Inferior parietal cortex (tissue), 1 donor: ENCODE results near the gene MGA.
A peak's percentile ranks its signal among the peaks of the same experiment; 100 is the strongest.

Source experiments
- DNase-seq: peaks from one replicate; pipeline ENCODE4 v3.0.0-alpha.2; 2016; ENCODE audit errors: extremely low spot score

The MGA gene

DNA sequence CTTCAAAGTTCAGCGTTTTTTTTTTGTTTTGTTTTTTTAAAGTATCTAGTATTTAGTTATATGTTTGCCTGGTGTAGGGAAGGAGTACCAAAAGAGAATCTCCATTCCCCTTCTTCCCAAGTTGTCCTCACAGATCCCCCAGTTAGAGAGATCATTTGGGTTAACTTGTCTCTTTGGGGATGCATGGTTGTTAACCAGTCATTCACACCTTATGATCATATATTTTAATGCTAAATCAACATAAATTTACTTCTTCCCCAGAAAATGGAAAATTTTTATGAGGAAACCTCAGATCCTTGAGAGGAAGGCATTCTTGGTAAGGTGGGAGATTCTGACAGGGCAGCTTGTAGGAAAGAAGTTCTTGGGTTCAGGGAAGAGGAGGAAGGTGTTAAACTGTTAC is 1.5 kb upstream of the MGA start:
- no peak for DNase-seq

DNA sequence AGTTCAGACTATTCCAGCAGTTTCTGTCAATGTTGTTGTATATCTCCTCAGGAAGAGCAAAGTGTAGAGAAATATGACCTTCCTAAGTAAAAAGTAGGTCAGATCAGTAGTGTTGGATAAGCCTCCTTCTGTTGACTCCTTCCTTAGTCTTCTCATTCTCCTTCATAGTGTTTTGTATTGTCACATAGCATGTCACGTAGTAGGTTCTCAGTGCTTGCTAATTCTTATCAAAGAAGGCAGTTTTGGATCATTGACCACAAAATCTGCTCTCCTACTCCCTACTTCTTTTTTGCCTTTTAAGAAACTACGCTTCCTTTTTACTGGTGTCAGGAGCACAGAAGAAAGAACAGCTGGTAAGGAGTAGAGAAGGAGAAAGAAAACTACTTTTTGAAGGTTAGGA is 1.0 kb upstream of the MGA start:
- DNase-seq = no peak

DNA sequence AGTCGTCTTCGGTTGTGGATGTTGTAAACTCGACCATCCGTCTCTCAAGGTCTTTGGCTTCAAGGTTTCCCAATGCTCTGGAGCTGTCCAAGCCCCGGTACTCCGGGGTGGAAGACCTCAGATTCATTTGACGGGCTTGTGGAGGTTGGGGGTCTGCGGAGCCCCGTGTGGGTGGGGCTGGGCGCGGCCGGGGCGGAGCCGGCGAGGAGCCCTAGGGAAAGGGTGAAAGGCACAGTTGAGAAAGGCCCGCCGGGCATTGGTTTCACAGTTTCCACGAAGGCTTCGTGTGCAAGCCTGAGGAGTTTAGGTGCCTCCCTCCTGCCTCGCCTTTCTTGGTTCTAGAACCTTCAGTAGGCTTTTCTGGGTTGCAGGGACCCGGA is 360 bp upstream of the MGA start:
- no peak for DNase-seq

DNA sequence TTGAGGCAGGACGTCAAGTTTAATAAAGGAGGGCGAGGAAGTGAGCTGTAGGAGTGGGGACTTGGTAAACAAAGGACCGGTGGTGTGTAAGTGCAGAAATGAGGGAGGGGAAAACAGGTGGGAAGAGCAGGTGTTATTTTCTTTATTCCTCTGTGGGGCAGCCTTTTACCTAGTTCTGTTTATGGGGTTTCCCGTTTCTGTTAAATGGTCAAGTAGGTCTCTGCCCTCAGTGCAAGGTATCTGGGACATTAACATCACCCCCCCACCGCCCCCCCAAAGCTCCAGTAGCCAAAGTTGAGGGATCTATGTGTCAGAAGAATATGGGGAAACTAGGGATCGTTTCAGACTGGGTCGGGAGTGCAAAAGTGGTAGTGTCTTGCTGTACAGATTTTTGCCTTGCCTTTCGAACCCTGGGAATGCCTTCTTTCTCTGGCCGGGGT is 893 bp downstream of the MGA start:
- no peak for DNase-seq

DNA sequence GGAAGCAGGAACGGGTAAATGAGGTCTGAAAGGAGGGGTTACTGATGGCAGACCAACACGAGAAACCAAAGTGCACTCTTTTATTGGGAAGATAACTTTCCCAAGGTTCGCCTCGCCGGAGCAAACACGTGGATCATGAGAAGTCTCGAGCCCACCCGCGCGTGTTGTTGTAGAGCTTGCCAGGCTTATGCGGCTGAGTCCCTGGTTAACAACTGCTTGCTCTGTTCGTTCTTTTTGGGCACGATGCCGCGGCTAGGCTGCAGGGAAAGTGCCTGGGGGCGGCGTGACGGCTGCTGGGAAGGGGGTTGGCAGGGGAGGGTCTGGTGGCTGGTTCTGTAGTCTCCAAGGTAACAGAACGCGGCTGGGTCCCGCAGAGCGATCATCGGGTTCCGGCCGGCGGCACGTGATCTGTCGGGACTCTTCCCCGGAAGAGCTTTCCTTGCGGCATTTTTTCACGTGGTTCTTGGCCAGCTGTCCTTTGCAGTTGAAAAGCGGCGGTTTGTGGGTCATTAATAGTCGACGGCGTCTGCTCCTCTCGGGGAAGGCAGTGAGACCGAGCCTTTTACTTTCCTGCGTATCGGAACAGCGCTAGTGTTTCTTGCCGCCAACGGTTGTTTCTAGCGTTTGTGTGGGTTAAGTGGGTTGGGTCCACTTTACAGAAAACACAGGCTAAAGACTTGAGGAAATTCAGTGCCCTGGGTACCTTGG is 1.5 kb downstream of the MGA start:
- DNase-seq = peak; percentile 81

DNA sequence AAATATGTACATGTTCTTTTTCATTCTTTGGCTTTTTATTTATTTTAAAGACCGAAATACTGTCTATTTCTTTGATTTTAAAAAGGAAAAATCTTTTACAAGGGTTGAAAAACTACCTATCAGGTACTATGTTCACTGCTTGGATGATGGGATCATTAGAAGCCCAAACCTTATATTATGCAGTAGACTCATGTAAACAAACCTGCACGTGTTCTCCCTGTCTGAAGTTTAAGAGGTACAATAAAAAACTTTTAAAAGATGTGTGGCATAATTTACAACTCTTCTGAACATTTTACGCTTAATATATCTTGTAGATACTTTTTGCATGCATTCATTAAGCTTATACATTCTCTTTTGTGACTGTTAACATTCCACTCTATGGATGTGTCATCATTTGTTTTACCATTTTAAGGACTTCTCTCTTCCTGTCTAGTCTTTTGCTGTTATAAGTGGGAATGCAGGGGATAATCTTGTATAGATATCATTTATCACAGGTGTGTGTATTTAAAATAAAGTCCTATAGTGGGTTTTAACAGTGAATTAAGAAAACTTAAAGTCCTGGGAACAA is 6.2 kb downstream of the MGA start:
- no peak for DNase-seq

DNA sequence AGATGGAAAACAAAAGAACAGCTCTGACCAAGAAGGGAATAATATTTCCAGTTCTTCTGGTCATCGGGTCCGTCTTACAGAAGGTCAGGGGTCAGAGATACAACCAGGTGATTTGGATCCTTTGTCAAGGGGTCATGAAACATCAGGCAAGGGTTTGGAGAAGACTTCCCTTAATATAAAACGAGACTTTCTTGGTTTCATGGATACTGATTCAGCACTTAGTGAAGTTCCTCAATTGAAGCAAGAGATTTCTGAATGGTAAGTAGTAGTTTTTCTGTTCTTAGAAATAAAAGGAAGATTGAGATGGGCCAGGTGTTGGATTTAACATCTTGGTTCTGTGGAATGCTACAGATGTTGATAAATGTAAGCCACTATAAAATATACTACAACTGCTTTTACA is 9.5 kb downstream of the MGA start:
- no peak for DNase-seq

DNA sequence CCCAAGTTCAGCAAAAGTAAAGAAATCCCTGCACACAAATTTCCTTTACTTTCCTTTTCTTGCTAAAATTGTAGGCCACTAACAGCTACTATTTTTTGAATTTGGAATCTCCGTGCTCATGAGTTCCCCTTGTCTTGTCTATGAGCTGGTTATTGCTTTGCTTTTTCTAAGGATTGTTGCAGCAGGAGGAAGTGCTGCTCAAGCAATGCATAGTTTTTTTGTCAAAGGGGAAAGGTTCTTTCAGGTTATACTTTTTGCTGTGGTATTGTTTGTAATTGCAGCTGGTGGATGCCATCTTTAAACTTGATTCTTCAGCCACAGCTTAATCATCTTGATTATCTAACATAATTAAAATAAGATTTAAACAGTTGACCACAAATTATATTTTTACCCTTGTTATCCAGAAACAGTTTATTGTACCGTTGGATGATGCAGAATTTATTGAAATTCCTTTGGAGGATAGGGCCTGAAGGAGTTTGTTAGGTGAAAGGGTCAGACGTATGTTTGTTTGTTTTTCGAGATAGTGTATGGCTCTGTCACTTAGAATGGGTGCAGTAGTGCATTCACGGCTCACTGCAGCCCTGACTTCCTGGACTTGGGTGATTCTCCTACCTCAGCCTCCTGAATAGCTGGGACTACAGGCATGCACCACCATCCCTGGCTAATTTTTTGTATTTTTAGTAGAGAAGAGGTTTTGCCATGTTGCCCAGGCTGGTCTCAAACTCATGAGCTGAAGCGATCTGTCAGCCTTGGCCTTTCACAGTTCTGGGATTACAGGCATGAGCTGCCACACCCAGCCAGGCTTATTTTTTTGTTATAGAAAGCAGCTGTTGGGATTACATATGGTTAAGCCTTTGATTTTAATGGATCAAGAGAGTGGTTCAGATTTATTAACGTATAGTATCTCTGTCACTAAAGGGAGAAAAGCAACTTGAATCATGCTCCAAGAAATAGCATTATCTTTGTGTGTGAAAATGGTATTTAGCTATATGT is 11.7 kb downstream of the MGA start:
- DNase-seq = no peak

DNA sequence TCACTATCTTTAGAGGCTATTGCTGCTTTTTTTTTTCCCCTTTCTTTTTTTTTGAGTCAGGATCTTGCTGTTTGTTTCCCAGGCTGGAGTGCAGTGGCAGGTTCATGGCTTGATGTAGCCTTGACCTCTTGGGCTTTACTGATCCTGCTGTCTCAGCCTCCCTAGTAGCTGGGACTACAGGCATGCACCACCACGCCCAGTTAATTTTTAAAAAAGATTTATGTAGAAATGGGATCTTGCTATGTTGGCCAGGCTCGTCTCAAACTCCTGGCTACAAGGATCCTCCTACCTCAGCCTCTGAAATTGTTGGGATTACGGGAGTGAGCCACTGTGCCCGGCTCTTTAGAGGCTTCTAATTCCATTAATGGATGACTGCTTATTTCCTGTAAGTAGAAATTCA is 15.1 kb downstream of the MGA start:
- no peak for DNase-seq

DNA sequence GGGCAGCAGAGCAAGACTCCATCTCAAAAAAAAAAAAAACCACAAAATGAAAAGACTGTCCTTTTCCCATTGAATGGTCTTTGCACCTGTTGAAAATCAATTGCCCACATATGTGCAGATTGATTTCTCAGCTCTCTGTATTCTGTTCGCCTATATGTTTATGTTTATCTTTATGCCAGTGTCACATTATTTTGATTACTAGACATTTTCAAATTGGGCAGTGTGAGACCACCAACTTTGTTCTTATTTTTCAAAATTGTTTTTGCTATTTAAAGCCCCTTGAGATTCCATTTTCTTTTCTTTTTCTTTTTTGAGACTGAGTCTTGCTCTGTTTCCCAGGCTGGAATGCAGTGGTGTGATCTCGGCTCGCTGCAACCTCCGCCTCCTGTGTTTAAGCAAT is 18.5 kb downstream of the MGA start:
- DNase-seq = no peak

DNA sequence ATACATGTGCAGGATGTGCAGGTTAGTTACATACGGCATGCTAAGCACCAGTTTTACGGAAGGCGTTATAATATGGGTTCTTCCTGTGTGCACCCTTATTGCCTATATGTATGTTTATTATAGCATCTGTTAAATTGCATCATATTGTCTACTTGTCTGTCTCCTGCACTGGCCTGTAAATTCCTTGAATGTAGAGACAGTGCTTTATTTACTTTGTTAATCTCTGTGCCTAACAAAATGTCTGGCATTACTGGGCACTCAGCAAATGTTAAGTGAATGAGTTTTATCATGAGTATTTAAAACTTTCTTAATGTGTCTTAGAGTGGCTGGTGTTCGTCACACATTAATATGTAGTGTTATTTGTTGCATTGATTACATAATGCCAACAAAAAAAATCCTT is 23.8 kb downstream of the MGA start:
- no peak for DNase-seq

DNA sequence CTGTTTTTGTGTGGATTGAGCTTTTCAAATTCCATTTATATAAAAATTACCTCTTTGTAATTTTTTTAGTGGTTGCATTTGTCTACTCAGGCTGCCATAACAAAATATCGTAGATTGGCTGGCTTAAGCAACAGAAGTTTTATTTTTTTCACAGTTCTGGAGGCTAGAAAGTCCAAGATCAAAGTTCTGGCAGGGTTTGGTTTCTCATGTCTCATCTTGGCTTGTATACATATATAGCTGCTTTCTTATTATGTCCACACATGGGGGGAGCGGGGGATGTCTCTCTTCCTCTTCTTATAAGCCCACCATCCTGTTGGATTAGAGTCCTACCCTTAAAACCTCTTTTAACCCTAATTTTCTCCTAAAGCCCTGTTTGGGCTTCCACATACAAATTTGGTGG is 28.5 kb downstream of the MGA start:
- DNase-seq = no peak

DNA sequence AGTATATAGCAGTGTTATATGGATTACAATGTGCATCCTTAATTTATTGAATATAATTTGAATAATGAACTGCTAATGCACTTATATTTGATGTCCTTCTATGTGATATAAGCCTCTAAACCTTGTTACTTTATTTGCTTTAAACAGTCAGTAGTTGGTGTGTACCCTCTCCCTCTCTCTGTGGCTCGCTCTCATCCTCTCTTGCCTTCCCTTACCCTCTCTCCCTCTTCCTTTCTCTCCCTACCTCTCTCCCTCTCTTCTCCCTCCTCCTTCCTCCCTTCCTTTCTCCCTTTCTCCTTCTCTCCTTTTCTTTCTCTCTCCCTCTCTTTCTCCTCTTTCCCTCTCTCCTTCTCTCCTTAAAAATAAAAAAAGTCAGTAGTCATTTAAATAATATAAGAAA is 28.9 kb downstream of the MGA start:
- DNase-seq = no peak

DNA sequence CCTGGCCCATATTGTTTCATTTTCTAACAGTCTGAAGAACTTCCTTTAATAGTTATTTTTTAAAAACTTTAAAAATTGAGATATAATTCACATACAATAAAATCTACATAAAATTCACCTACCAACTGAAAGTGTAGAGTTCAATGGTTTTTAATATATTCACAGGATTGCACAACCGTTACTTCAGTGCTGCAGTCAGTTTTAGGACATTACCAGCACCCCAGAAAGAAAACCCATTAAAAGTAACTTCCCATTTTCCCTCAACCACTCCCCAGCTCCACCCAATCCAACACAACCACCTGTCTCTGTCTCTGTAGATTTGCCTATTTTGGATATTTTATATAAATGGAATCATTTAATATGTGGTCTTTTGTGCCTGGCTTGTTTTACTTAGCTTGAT is 29.6 kb downstream of the MGA start:
- no peak for DNase-seq

DNA sequence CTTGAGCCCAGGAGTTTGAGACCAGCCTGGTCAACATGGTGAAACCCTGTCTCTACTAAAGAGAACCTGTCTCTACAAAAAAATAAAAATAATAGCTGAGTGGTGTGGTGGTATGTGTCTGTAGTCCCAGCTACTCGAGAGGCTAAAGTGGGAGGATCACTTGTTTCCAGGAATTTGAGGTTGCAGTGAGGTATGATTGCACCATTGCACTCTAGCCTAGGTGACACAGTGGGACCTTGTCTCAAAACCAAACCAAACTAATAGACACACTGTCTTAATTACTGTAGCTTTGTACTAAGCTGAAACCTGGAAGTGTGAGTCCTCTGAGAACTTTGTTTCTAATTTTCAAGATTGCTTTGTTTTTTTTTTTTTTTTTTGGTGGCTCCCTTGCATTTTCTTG is 30.4 kb downstream of the MGA start:
- DNase-seq = no peak

DNA sequence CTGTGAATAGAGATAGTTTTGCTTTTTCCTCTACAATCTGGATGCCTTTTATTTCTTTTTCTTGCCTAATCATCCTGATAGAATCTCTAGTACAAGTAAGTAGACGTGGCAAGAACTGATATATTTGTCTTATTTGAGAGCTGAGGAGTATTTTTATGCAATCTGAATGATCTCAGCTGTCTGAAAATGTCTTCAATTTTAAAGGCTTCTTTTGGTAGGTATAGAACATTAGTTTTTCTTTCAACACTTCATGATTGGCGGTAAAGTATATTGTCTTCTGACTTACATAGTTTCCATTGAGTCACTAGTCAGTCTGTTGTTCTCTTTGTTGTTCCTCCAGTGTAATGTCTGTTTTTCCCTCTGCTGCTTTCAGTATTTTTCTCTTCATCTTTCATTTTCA is 31.3 kb downstream of the MGA start:
- no peak for DNase-seq

DNA sequence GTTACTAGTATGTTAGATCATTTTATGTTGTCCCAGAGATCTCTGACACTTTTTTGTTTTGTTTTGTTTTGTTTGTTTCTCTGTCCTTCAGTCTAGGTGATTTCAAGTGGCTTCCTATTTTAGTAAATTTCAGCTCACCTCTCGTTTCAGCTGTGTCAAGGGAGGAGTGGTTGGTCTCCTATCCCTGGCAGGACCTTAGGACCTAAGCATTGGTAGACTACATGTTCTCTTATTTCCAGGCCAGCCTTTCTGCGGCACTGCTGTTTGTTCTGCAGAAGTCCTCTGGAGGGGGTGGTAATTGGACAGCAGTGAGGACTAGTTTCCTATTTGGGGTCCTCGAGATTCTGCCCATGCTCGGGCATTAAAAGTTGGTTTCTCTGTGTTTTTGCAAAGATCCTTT is 31.8 kb downstream of the MGA start:
- DNase-seq = no peak

DNA sequence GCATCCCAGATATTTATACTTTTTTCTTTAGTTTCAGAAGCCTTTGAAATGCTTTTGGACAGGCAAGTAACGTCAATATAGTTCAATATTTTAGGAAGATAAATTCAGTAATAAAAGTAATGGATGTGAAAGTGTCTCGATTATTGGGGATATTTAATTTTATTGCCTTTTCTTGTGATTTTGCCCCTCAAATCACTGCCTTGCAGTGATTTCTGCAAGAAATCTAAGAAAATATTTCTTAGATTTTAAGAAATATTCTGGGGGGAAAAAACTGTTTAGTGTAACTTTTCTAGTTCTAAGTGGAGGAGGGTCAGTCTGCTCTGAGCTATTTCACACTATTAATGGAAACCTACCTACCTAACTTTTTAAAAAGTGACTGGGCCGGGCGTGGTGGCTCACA is 33.6 kb downstream of the MGA start:
- no peak for DNase-seq

DNA sequence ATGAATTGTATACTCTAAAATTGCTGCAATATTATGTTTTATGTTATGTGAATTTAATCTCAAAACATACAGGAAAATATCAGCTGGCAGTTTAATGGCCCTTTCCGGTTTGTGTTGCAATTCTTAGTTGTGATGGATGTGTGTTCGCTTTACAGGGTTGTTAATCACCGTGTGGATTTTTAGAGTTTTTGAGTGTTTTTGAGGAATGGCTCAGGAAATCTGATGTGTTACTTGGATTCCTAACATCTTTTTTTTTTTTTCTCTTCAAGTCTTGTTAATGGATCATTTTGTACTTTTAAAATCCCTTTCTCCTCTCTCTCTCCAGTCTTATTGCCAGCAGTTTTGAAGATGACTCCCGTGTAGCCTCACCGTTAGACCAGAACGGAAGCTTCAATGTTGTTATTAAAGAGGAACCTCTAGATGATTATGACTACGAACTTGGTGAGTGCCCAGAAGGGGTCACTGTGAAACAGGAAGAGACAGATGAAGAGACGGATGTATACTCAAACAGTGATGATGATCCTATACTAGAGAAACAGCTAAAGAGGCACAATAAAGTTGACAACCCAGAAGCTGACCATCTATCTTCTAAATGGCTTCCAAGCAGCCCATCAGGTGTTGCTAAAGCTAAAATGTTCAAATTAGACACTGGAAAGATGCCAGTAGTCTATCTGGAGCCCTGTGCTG is 35.7 kb downstream of the MGA start:
- DNase-seq = peak; percentile 42

DNA sequence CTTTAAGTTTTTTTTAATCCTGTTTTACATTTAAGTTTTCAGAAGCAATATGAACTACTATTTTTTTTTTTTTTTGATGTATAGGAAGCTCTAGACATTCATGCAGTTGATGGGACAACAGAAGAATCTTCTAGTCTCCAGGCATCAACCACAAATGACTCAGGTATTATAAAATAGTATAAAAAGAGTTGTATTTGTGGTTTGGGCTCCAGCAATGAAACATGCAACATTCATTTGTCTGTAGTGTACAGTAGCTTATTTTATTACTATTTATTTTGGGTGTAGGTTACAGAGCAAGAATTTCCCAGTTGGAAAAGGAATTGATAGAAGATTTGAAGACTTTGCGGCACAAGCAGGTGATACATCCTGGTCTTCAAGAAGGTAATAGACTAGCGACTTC is 38.6 kb downstream of the MGA start:
- DNase-seq = no peak

DNA sequence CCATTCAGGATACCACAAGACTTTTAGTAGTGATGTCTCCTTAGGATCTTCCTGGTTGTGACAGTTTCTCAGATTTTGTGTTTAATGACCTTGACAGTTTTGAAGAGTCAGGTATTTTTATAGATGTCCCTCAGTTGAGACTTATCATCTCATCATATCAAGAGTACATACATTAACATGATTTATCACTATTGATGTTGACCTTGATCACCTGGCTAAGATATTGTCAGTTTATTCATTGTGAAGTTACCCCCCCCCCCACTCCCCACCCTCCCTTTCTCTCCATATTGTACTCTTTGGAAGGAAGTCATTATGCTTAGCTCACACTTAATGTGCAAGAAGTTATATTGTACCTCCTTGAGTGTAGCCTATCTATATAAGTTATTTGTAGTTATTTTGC is 42.9 kb downstream of the MGA start:
- DNase-seq = no peak

DNA sequence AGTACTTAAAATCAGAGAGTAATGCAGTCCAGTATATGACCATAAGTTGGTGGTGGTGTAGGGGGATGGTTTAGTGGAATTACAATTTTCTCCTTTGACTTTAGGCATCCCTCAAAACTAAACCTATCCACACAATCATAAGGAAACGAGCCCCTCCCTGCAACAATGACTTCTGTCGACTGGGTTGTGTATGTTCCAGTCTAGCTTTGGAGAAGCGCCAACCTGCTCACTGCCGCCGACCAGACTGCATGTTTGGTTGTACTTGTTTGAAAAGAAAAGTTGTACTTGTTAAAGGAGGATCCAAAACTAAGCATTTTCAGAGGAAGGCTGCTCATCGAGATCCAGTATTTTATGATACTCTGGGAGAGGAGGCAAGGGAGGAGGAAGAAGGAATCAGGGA is 52.8 kb downstream of the MGA start:
- DNase-seq = peak; percentile 20
